GM18861 (cell line): ENCODE data around the gene PAGR1.
"Not testable (repeated sequence)": the region's sequence is repeated elsewhere in the genome, so short reads cannot be mapped to it uniquely, and the experiment has no call there.

Experiments
- ATAC-seq: cut with Tn5 transposase; IDR thresholded peaks from one replicate; pipeline ENCODE4 v1.9.1; 2021; ENCODE audit not compliant: unreplicated experiment

PAGR1 gene

DNA sequence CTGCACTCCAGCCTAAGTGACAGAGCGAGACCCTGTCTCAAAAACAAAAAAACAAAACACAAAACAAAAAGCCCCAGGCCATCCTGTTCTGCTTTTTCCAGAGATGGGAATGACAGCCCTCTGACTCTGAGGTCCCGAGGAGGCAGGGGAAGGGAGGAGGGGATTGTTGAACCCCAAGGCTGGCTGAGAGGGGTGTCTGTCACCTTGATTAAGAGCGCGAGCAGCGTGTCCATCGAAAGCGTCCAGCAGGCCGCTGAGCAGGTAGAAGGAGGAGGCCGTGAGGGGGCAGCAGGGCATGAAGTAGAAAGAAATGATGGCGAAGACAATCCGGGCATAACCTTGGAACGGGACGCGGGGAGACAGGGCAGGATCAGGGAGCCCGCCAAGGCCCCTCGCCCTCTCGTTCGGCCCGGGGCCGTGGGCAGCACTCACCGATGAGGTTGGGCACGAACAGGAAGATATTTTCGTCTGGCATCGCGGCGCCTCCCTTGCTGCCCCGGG lies 46.5 kb downstream of the PAGR1 start:
- no peak for ATAC-seq

DNA sequence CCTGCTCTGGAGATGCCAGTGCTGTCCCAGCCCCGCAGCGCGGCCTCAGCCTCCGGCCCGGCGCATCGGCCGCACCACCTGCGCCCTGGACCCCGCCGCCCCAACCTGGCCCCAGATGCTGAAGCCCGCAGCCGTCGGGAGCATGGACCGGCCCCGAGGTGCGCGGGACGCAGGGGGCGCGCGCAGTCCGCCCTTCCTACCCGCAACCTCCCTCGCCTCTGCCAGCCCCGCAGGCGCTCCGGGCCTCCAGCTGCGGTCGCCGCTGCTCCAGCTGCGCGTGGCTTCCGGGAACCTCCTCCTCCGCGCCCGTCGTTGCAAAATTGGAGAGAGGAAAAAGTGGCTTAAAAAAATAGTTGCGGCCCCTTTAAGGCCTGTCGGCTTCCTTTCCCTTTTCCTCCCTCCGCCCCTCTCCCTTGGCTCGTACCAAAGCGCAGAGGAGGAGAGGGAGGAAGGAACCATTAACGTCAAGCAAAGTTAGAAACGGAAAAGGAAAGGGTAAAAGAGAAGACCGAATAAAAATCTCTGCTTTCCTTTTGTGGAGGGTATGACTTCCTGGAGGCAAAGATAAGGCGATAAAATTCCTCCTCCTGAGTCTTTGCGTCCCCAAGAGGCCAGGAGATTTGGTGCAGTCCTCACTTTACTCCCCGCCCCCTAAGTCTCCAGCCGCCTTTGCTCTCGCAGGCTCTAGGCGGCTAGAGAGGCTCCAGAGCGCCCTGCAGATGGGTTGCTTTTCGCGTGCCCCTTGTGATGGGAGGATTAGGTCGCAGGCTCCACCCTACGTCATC lies 47.1 kb downstream of the PAGR1 start, which contains the start of gene CDIPT:
Gene CDIPT (minus strand): TSS at position 343 of the 785 bp plus-strand sequence. CDS start 369 bp downstream, outside the sequence.
- peak; percentile 90 for ATAC-seq

DNA sequence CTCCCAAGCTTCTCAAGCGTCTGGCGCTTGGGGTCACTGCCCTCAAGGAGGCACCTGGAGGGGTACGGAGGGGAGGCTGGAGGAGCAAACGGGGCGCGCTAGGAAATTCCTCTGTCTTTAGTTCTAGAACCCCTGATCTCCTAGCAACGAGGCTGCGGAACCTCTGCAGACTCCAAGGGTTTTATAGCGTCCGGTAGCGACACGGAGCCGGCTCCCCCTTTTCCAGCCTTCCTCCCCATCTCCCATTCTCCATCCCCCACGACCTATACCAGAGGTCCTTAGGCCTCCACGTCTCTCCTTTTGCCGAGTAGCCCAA lies 47.7 kb downstream of the PAGR1 start:
- ATAC-seq, result no peak

DNA sequence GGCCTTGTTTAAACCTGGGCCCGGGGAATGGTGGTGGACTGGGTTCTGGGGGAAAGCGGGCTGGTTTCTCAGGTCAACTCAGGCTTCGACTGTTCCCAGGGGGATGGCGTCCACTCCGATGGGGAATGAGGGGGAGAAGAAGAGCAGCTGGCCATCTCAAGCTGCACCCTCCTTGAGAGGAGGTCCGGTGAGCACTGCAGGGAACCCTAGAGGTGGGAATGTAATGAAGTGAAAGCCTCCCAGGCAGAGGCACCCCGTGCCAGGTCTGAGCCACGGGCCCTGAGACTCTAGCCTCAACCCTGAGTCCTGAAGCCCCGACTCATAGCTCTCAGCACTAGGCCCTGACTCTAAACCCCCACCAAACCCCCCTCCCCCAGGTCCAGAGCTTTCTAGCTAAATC lies 48.3 kb downstream of the PAGR1 start:
- no peak for ATAC-seq

DNA sequence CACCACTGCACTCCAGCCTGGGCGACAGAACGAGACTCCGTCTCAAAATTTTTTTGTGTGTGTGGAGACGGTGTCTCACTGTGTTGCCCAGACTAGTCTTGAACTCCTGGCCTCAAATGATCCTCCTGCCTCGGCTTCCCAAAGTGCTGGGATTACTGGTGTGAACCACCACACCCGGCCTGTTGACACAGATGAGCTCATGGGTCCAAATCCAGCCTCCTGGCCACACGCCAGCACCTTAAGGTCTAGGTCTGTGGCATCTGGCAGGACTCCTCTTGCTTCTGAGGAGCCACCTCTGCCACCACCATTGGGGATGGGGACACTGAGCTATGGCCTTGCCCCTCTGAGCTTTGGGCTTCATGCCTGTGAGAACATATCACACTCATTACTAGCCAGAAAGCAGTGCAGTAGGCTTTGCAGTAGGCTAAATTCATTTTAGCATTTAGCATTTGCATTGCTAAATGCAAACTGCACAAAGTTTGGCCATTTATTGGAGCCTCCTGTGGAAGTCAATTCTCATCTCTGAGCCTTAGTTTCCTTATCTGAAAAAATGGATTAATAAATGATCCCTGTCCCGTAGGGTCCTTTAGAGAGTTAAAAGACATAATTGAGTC lies 52.6 kb downstream of the PAGR1 start:
- no peak for ATAC-seq

DNA sequence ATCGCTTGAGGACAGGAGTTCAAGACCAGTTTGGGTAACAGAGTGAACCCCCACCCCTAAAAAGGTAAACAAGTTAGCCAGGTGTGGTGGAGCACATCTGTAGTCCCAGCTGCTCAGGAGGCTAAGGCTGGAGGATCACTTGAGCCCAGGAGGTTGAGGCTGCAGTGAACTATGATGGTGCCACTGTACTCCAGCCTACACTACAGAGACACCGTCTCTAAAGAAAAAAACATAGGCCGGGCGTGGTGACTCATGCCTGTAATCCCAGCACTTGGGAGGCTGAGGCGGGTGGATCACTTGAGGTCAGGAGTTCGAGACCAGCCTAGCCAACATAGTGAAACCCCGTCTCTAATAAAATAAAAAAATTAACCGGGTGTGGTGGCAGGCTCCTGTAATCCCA lies 53.1 kb downstream of the PAGR1 start:
- ATAC-seq, result not testable (repeated sequence)
